ENCODE measurements around the gene TPBG.

Gene TPBG

DNA sequence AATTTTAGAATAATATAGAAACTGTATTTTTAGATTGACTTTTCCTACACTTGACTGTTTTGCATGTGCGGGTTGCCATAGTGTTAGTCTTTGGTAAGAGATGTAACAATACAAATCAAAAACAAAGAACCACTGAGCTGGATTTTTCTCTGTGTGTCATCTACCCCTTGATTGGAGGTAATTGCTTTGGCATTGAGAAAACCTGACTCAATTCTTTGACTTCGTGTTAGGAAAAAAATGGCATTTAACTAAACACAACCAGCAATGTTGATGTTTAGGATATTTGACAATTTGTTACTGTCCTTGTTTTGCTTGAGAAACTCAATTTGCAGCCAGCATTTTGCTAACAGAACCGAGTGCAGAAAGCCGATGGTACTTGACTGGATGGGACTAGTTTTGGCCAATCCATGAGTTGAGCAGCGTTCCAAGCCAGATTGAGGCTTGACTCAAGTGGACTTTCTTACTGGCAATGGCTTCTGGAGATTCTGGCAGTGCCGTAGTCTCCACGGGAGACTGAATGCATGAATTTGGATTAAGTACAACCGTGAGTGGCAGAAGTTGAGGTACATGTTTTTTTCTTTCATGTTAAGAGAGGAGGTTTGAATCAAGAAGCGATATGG lies 17.1 kb downstream of the TPBG start:
- no peaks in the 10 kb centered on the region for H3K9me2 ChIP-seq (replicated peaks; ENCODE audit: insufficient read depth, low read length)
- H3K4me3 ChIP-seq (ENCODE audit: insufficient read depth, low read length, poor library complexity, severe bottlenecking): no peak overlapping the region
- no peak overlapping the region for H3K4me2 ChIP-seq (ENCODE audit: low read depth, low read length, poor library complexity, severe bottlenecking)
- no peak overlapping the region for H3K9ac ChIP-seq (ENCODE audit: low read length)
- no peaks in the 10 kb centered on the region for H3K36me3 ChIP-seq (ENCODE audit: low read length)
- no peaks in the 10 kb centered on the region for H3K79me2 ChIP-seq (ENCODE audit: insufficient read depth, low read length)
- H3K27ac ChIP-seq (ENCODE audit: low read depth, low read length): no peak overlapping the region
- H4K20me1 ChIP-seq (ENCODE audit: low read depth, low read length): no peaks in the 10 kb centered on the region
- no peaks in the 10 kb centered on the region for H3F3A ChIP-seq (ENCODE audit: insufficient read depth)
- H3K9me3 ChIP-seq (ENCODE audit: insufficient read depth, low read length): no peaks in the 10 kb centered on the region
- TF ChIP-seq EZH2phosphoT487 (conservative IDR thresholded peaks at IDR 0.05; ENCODE audit: low read length): no peak
- TF ChIP-seq CTCF (IDR thresholded peaks at IDR 0.05; ENCODE audit: insufficient read depth, low read length, poor library complexity, severe bottlenecking): no peak
- no peak overlapping the region for H2AFZ ChIP-seq (ENCODE audit: low read depth, low read length, severe bottlenecking)
- no peaks in the 10 kb centered on the region for H3K27me3 ChIP-seq (ENCODE audit: low read length)

DNA sequence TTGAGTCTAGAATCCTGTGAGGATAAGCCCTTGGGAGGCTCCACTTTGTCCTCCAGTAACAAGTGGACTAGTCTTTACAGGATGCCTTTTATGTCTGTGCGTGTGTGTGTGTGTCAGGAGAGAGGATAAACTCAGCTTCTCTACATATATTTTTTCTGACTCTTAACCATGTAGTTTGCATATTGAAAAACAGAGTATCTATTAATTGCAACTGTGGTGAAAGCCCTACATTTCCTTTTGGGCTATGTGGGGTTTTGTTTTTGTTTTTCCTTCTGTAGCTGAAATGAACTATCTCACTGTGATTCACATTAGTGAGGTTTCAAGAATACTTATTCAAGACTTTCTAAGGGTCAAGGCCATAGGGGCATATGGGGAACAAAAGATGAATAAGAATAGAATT lies 17.7 kb downstream of the TPBG start:
- H3K36me3 ChIP-seq (ENCODE audit: low read length): no peaks in the 10 kb centered on the region
- H3K9me3 ChIP-seq (ENCODE audit: insufficient read depth, low read length): no peaks in the 10 kb centered on the region
- H3K4me2 ChIP-seq (ENCODE audit: low read depth, low read length, poor library complexity, severe bottlenecking): no peak overlapping the region
- no peak overlapping the region for H2AFZ ChIP-seq (ENCODE audit: low read depth, low read length, severe bottlenecking)
- no peaks in the 10 kb centered on the region for H3K27me3 ChIP-seq (ENCODE audit: low read length)
- TF ChIP-seq CTCF (IDR thresholded peaks at IDR 0.05; ENCODE audit: insufficient read depth, low read length, poor library complexity, severe bottlenecking) (no peak), EZH2phosphoT487 (conservative IDR thresholded peaks at IDR 0.05; ENCODE audit: low read length) (no peak)
- H3K9ac ChIP-seq (ENCODE audit: low read length): no peak overlapping the region
- no peak overlapping the region for H3K27ac ChIP-seq (ENCODE audit: low read depth, low read length)
- H3K9me2 ChIP-seq (replicated peaks; ENCODE audit: insufficient read depth, low read length): no peaks in the 10 kb centered on the region
- no peaks in the 10 kb centered on the region for H4K20me1 ChIP-seq (ENCODE audit: low read depth, low read length)
- no peaks in the 10 kb centered on the region for H3K79me2 ChIP-seq (ENCODE audit: insufficient read depth, low read length)
- H3F3A ChIP-seq (ENCODE audit: insufficient read depth): no peaks in the 10 kb centered on the region
- no peak overlapping the region for H3K4me3 ChIP-seq (ENCODE audit: insufficient read depth, low read length, poor library complexity, severe bottlenecking)

- Histone ChIP-seq H4K20me1 (ENCODE audit: low read depth, low read length) (no peaks in the 10 kb centered on the region), H3K27me3 (ENCODE audit: low read length) (no peaks in the 10 kb centered on the region), H3K9me3 (ENCODE audit: insufficient read depth, low read length) (no peaks in the 10 kb centered on the region), H3K27ac (ENCODE audit: low read depth, low read length) (no peak overlapping the region), H3K4me2 (ENCODE audit: low read depth, low read length, poor library complexity, severe bottlenecking) (no peak overlapping the region), H3K4me3 (ENCODE audit: insufficient read depth, low read length, poor library complexity, severe bottlenecking) (no peak overlapping the region), H2AFZ (ENCODE audit: low read depth, low read length, severe bottlenecking) (no peak overlapping the region), H3K79me2 (ENCODE audit: insufficient read depth, low read length) (no peaks in the 10 kb centered on the region), H3K36me3 (ENCODE audit: low read length) (no peaks in the 10 kb centered on the region), H3K9ac (ENCODE audit: low read length) (no peak overlapping the region), H3F3A (ENCODE audit: insufficient read depth) (no peaks in the 10 kb centered on the region), H3K9me2 (replicated peaks; ENCODE audit: insufficient read depth, low read length) (no peaks in the 10 kb centered on the region)
- no peak for TF ChIP-seq CTCF (IDR thresholded peaks at IDR 0.05; ENCODE audit: insufficient read depth, low read length, poor library complexity, severe bottlenecking)
- TF ChIP-seq EZH2phosphoT487 (conservative IDR thresholded peaks at IDR 0.05; ENCODE audit: low read length): no peak
Observed at GRCh38 chr6:82385102-82385501, 21.5 kb downstream of the TPBG start.
